Activated T-cell treated with anti-CD3 and anti-CD28 coated beads for 4 hours (primary cell): ENCODE results near the gene SOCS3.

Experiments
- DNase-seq: peaks from one replicate; pipeline ENCODE4 v3.0.0-alpha.2; 2020

Gene SOCS3

GRCh38 chr17:78359997-78360370 is at the start of gene SOCS3:
SOCS3 (minus strand) TSS chr17:78360077; CDS start chr17:78359095, 982 bp downstream.
- peak; percentile 93 for DNase-seq

GRCh38 chr17:78409191-78409928 is 49.5 kb upstream of the SOCS3 start:
- no peak for DNase-seq

GRCh38 chr17:78408476-78409050 is 48.7 kb upstream of the SOCS3 start:
- no peak for DNase-seq

GRCh38 chr17:78407387-78408000 is 47.6 kb upstream of the SOCS3 start:
- no peak for DNase-seq

GRCh38 chr17:78406920-78407319 is 47.0 kb upstream of the SOCS3 start:
- DNase-seq = no peak

GRCh38 chr17:78406396-78406795 is 46.5 kb upstream of the SOCS3 start:
- no peak for DNase-seq

- DNase-seq = no peak
These were observed 43.9 kb upstream of the SOCS3 start for GRCh38 chr17:78403822-78404221.

GRCh38 chr17:78401891-78402290 is 42.0 kb upstream of the SOCS3 start:
- DNase-seq = no peak

GRCh38 chr17:78401246-78401645 is 41.4 kb upstream of the SOCS3 start:
- DNase-seq = no peak

- no peak for DNase-seq
These were observed 40.8 kb upstream of the SOCS3 start for GRCh38 chr17:78400581-78401240.

GRCh38 chr17:78399693-78400144 is 39.8 kb upstream of the SOCS3 start:
- no peak for DNase-seq

- DNase-seq = no peak
These were observed 39.3 kb upstream of the SOCS3 start for GRCh38 chr17:78399028-78399692.

- no peak for DNase-seq
These were observed 38.5 kb upstream of the SOCS3 start for GRCh38 chr17:78398390-78398789.

GRCh38 chr17:78397681-78398101 is 37.8 kb upstream of the SOCS3 start:
- DNase-seq = no peak

- DNase-seq = no peak
These were observed 36.8 kb upstream of the SOCS3 start for GRCh38 chr17:78396441-78397337.

- DNase-seq = no peak
These were observed 35.3 kb upstream of the SOCS3 start for GRCh38 chr17:78395155-78395554.

GRCh38 chr17:78394209-78394608 is 34.3 kb upstream of the SOCS3 start:
- DNase-seq = no peak

GRCh38 chr17:78393575-78393974 is 33.7 kb upstream of the SOCS3 start:
- DNase-seq = no peak

- DNase-seq = no peak
These were observed 32.4 kb upstream of the SOCS3 start for GRCh38 chr17:78392295-78392694.

- DNase-seq = no peak
These were observed 32.0 kb upstream of the SOCS3 start for GRCh38 chr17:78391843-78392242.

GRCh38 chr17:78391051-78391431 is 31.2 kb upstream of the SOCS3 start:
- DNase-seq = no peak
